Kidney (tissue), 14 donors: ENCODE measurements around the gene PRELP. TPM values are rescaled to one million over a fixed set of nuclear protein-coding genes. Genes with fewer than 3 reads are reported as not detected.

ENCODE experiments used
- DNase-seq, 5 donors: peaks; one replicate each; pipeline ENCODE4 v3.0.0-alpha.2; 2013 to 2020
- FAIRE-seq: peaks from 2 replicates; lab custom pipeline; 2012; peaks lifted over from hg19 to GRCh38; lab: Jason Lieb, UNC
- H3K27ac ChIP-seq, 2 donors: one replicate each; pipeline ENCODE4 v1.7.0; 2013; ENCODE audit warnings: low read depth in 2 of 2, low read length in 2 of 2, inconsistent platforms in 1 of 2
- H3K27me3 ChIP-seq: one replicate; pipeline ENCODE4 v1.7.1; 2013; ENCODE audit warnings: low read length, inconsistent platforms; ENCODE audit not compliant: control insufficient read depth, insufficient read depth
- H3K36me3 ChIP-seq, 3 donors: one replicate each; pipeline versions ENCODE4 v1.7.0 to v1.7.1; 2013; ENCODE audit warnings: low read length in 3 of 3, control low read depth in 1 of 3, inconsistent platforms in 1 of 3; ENCODE audit not compliant: insufficient read depth in 3 of 3, control insufficient read depth in 2 of 3
- H3K4me1 ChIP-seq, 3 donors: one replicate each; pipeline versions ENCODE4 v1.7.0 to v1.7.1; 2013; ENCODE audit warnings: low read length in 3 of 3, inconsistent platforms in 1 of 3, low read depth in 1 of 3; ENCODE audit not compliant: control insufficient read depth in 2 of 3, insufficient read depth in 2 of 3
- H3K4me3 ChIP-seq, 3 donors: one replicate each; pipeline versions ENCODE4 v1.7.0 to v1.8.1; 2013; ENCODE audit warnings: low read length in 3 of 3, control low read depth in 1 of 3, inconsistent platforms in 1 of 3
- H3K9ac ChIP-seq, 3 donors: one replicate each; pipeline versions ENCODE4 v1.7.0 to v1.7.1; 2013; ENCODE audit warnings: low read length in 3 of 3, control low read depth in 1 of 3, inconsistent platforms in 1 of 3
- H3K9me3 ChIP-seq, 3 donors: one replicate each; pipeline versions ENCODE4 v1.7.0 to v1.7.1; 2013; ENCODE audit warnings: low read length in 3 of 3, control low read depth in 1 of 3, inconsistent platforms in 1 of 3; ENCODE audit not compliant: control insufficient read depth in 2 of 3, insufficient read depth in 1 of 3
- CTCF ChIP-seq: IDR thresholded peaks from 3 replicates; pipeline ENCODE4 v1.5.1; 2012; ENCODE audit warnings: mild to moderate bottlenecking, moderate library complexity, borderline replicate concordance; ENCODE audit not compliant: insufficient read depth; ENCODE audit errors: extremely low read depth
- intact Hi-C: fragments of 100-400 bp; cut with DNase I; formaldehyde crosslinking; loops from one replicate; pipeline ENCODE4 v1.11.1; 2022
- polyA plus RNA-seq: library from polyadenylated mRNA; stranded (reverse); fragments of 350-450 nt; fragmentation: Illumina TruSeq; extraction: RNeasy Lipid Tissue Mini Kit (QIAGEN cat#74804); gene quantifications from one replicate; pipeline ENCODE4 v1.2.3, GENCODE V29; 2014; ENCODE audit warnings: low read depth, low replicate concordance; ENCODE audit not compliant: insufficient read depth
- total RNA-seq: library from RNA; stranded (reverse); fragmentation: NEBNext Ultra II Directional; extraction: Animal tissue kit (Norgen Biotek cat#: 25700); gene quantifications from one replicate; pipeline ENCODE4 v1.2.1, GENCODE V29; 2021
- donor health status: control.
- donor health status: control.
- donor health status: control.
- donor health status: control.
- donor health status: control.
- donor health status: DM: yes; HTN: yes; CAD: no.
- donor health status: Normal renal cell carcinoma (clear cell type).

Gene PRELP
- total and polyA plus RNA-seq, 2 donors from 2014 or later = 9.5 to 24.5 TPM

- H3K36me3 ChIP-seq = no peaks in the 10 kb centered on the region
- DNase-seq (no peak), FAIRE-seq (no peak)
- no peak overlapping the region for H3K4me3 ChIP-seq
- intact Hi-C loops = no loop called here
- no peaks in the 10 kb centered on the region for H3K27me3 ChIP-seq
- H3K4me1 ChIP-seq = peaks cover 0 to 15% (median 14%) of the 10 kb centered on the region in 3 donors
- no peaks in the 10 kb centered on the region for H3K9me3 ChIP-seq
- H3K27ac ChIP-seq = peak overlapping the region in 1 of 2 donors; percentile 8
- TF ChIP-seq CTCF = no peak
- H3K9ac ChIP-seq = no peak overlapping the region
These were observed 7.3 kb upstream of the PRELP start for GRCh38 chr1:203468326-203468725.

- DNase-seq (no peak), FAIRE-seq (no peak)
- intact Hi-C loops = no loop called here
These were observed 5.4 kb upstream of the PRELP start for GRCh38 chr1:203470240-203470639.

GRCh38 chr1:203471841-203472240, 3.8 kb upstream of the PRELP start:
- FAIRE-seq = no peak
- H3K27ac ChIP-seq = no peak overlapping the region
- H3K27me3 ChIP-seq = no peaks in the 10 kb centered on the region
- no peak overlapping the region for H3K9ac ChIP-seq
- no peak overlapping the region for H3K4me3 ChIP-seq
- H3K4me1 ChIP-seq = peaks cover 0 to 6% (median 4%) of the 10 kb centered on the region in 3 donors
- H3K9me3 ChIP-seq = no peaks in the 10 kb centered on the region
- intact Hi-C loops = no loop called here
- H3K36me3 ChIP-seq = no peaks in the 10 kb centered on the region
- no peak for TF ChIP-seq CTCF
- no peak for DNase-seq

More at GRCh38 chr1:203470240-203470639, 5.4 kb upstream of the PRELP start:
- Histone ChIP-seq H3K27ac (no peak overlapping the region), H3K9me3 (no peaks in the 10 kb centered on the region), H3K4me3 (no peak overlapping the region), H3K9ac (no peak overlapping the region), H3K27me3 (no peaks in the 10 kb centered on the region), H3K4me1 (peaks cover 0 to 18% (median 14%) of the 10 kb centered on the region in 3 donors), H3K36me3 (no peaks in the 10 kb centered on the region)
- TF ChIP-seq CTCF = no peak

GRCh38 chr1:203473281-203473680, 2.3 kb upstream of the PRELP start:
- Histone ChIP-seq H3K27me3 (no peaks in the 10 kb centered on the region), H3K27ac (no peak overlapping the region), H3K4me1 (peaks cover 0 to 6% (median 4%) of the 10 kb centered on the region in 3 donors), H3K36me3 (no peaks in the 10 kb centered on the region), H3K9ac (no peak overlapping the region), H3K4me3 (no peak overlapping the region), H3K9me3 (no peaks in the 10 kb centered on the region)
- FAIRE-seq (no peak), DNase-seq (peak in 1 of 5 donors; percentile 7)
- intact Hi-C loops = no loop called here
- no peak for TF ChIP-seq CTCF
